Measurements from ENCODE around the gene PPP1R14B.

Gene PPP1R14B

GRCh38 chr11:64206457-64207255 is 40.1 kb downstream of the PPP1R14B start, which contains the start of gene FERMT3:
FERMT3 (plus strand) TSS chr11:64206721; CDS start chr11:64207365, 644 bp downstream.
- Histone ChIP-seq H3K4me3 (ENCODE audit: severe bottlenecking) (no peak within 1 kb of the TSS), H3K36me3 (ENCODE audit: low read depth) (peaks cover 48% of the 10 kb centered on the region), H3K27me3 (ENCODE audit: insufficient read depth, poor library complexity, severe bottlenecking) (no peaks in the 10 kb centered on the region), H3K27ac (ENCODE audit: poor library complexity, severe bottlenecking) (no peak within 1 kb of the TSS), H3K9me3 (ENCODE audit: severe bottlenecking) (no peaks in the 10 kb centered on the region), H3K4me1 (ENCODE audit: insufficient read depth, poor library complexity, severe bottlenecking) (no peaks in the 10 kb centered on the region)
- TF ChIP-seq, protein P1, sequence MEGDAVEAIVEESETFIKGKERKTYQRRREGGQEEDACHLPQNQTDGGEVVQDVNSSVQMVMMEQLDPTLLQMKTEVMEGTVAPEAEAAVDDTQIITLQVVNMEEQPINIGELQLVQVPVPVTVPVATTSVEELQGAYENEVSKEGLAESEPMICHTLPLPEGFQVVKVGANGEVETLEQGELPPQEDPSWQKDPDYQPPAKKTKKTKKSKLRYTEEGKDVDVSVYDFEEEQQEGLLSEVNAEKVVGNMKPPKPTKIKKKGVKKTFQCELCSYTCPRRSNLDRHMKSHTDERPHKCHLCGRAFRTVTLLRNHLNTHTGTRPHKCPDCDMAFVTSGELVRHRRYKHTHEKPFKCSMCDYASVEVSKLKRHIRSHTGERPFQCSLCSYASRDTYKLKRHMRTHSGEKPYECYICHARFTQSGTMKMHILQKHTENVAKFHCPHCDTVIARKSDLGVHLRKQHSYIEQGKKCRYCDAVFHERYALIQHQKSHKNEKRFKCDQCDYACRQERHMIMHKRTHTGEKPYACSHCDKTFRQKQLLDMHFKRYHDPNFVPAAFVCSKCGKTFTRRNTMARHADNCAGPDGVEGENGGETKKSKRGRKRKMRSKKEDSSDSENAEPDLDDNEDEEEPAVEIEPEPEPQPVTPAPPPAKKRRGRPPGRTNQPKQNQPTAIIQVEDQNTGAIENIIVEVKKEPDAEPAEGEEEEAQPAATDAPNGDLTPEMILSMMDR (IDR thresholded peaks at IDR 0.05; ENCODE audit: poor library complexity, severe bottlenecking), result no peak
- no peak for ATAC-seq (ENCODE audit: low read depth)
- no peak for DNase-seq (ENCODE audit: low spot score)

GRCh38 chr11:64204464-64204989 is 42.2 kb downstream of the PPP1R14B start:
- H3K27ac ChIP-seq (ENCODE audit: poor library complexity, severe bottlenecking), result no peak overlapping the region
- TF ChIP-seq, protein P1 (IDR thresholded peaks at IDR 0.05; ENCODE audit: poor library complexity, severe bottlenecking), result peak; percentile 87
- no peak overlapping the region for H3K4me3 ChIP-seq (ENCODE audit: severe bottlenecking)
- peak; percentile 78 for DNase-seq (ENCODE audit: low spot score)
- H3K9me3 ChIP-seq (ENCODE audit: severe bottlenecking), result no peaks in the 10 kb centered on the region
- H3K4me1 ChIP-seq (ENCODE audit: insufficient read depth, poor library complexity, severe bottlenecking), result no peaks in the 10 kb centered on the region
- no peaks in the 10 kb centered on the region for H3K27me3 ChIP-seq (ENCODE audit: insufficient read depth, poor library complexity, severe bottlenecking)
- peaks cover 69% of the 10 kb centered on the region for H3K36me3 ChIP-seq (ENCODE audit: low read depth)
- peak; percentile 66 for ATAC-seq (ENCODE audit: low read depth)

GRCh38 chr11:64204080-64204440 is 42.7 kb downstream of the PPP1R14B start:
- TF ChIP-seq, protein P1 (IDR thresholded peaks at IDR 0.05; ENCODE audit: poor library complexity, severe bottlenecking), result no peak
- no peaks in the 10 kb centered on the region for H3K27me3 ChIP-seq (ENCODE audit: insufficient read depth, poor library complexity, severe bottlenecking)
- H3K4me1 ChIP-seq (ENCODE audit: insufficient read depth, poor library complexity, severe bottlenecking), result no peaks in the 10 kb centered on the region
- peaks cover 71% of the 10 kb centered on the region for H3K36me3 ChIP-seq (ENCODE audit: low read depth)
- H3K4me3 ChIP-seq (ENCODE audit: severe bottlenecking), result no peak overlapping the region
- ATAC-seq (ENCODE audit: low read depth) (no peak), DNase-seq (ENCODE audit: low spot score) (no peak)
- H3K9me3 ChIP-seq (ENCODE audit: severe bottlenecking), result no peaks in the 10 kb centered on the region
- no peak overlapping the region for H3K27ac ChIP-seq (ENCODE audit: poor library complexity, severe bottlenecking)

DNA sequence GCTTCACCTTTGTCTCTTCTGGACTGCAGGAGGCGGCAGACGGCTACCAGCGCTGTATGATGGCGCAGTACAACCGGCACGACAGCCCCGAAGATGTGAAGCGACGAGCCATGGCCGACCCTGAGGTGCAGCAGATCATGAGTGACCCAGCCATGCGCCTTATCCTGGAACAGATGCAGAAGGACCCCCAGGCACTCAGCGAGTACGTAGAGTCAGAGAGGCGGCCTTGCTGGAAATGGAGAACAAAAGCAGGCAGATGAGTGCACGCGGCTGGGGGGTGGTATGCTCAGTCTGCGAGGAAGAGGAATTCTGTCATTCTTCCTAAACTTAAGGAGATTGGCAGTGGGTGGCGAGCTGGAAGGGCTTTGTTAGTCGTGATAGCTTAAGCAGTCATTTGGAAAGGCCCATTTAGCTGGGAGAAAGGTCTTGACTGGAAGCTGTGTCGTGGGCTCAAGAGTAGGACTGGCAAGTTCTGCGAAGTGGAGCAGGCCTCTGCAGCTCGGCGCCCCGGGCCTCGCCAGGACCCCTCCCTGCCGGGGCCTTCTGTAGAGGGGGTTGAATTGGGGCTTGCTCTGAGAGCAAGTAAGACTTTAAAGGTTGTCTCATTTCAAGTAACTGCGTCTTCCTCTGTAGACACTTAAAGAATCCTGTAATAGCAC is 43.2 kb downstream of the PPP1R14B start:
- Histone ChIP-seq H3K27ac (ENCODE audit: poor library complexity, severe bottlenecking) (no peak overlapping the region), H3K27me3 (ENCODE audit: insufficient read depth, poor library complexity, severe bottlenecking) (no peaks in the 10 kb centered on the region), H3K36me3 (ENCODE audit: low read depth) (peaks cover 76% of the 10 kb centered on the region), H3K4me1 (ENCODE audit: insufficient read depth, poor library complexity, severe bottlenecking) (no peaks in the 10 kb centered on the region), H3K4me3 (ENCODE audit: severe bottlenecking) (no peak overlapping the region), H3K9me3 (ENCODE audit: severe bottlenecking) (no peaks in the 10 kb centered on the region)
- no peak for ATAC-seq (ENCODE audit: low read depth)
- DNase-seq (ENCODE audit: low spot score), result no peak
- TF ChIP-seq, protein P1 (IDR thresholded peaks at IDR 0.05; ENCODE audit: poor library complexity, severe bottlenecking), result no peak
